SK-N-SH treated with all-trans-retinoic acid at 6 μM for 48 hours (cell line): ENCODE measurements around the gene TRPM6.

ENCODE experiments used
- ATAC-seq: fragments of 200-7000 bp; cut with Tn5 transposase; 3 replicates; pipeline ENCODE4 v1.9.1; 2020; ENCODE audit warnings: mild to moderate bottlenecking, moderate library complexity
- ARNTL ChIP-seq: fragments of 450-650 bp; formaldehyde crosslinking; IDR thresholded peaks from 2 replicates; pipeline ENCODE4 v1.5.0; 2020; ENCODE audit warnings: low read depth, mild to moderate bottlenecking, moderate library complexity, borderline replicate concordance
- BACH2 ChIP-seq: fragments of 250-450 bp; sonication (Bioruptor Pico); IDR thresholded peaks from 2 replicates; pipeline ENCODE4 v1.9.0; 2021; ENCODE audit warnings: mild to moderate bottlenecking, borderline replicate concordance
- GLIS3 ChIP-seq: fragments of 250-450 bp; sonication (Bioruptor Pico); IDR thresholded peaks from 2 replicates; pipeline ENCODE4 v1.5.0; 2020; ENCODE audit warnings: mild to moderate bottlenecking, moderate library complexity
- ISL1 ChIP-seq: fragments of 250-450 bp; sonication (Bioruptor Pico); IDR thresholded peaks from 2 replicates; pipeline ENCODE4 v2.1.2; 2022; ENCODE audit warnings: mild to moderate bottlenecking, moderate library complexity
- OSR1 ChIP-seq: fragments of 250-450 bp; sonication (Bioruptor Pico); IDR thresholded peaks from 2 replicates; pipeline ENCODE4 v1.8.0; 2022; ENCODE audit warnings: moderate library complexity, mild to moderate bottlenecking, inconsistent platforms
- PATZ1 ChIP-seq: fragments of 250-450 bp; sonication (Bioruptor Pico); IDR thresholded peaks from 2 replicates; pipeline ENCODE4 v1.8.0; 2020; ENCODE audit warnings: mild to moderate bottlenecking, moderate library complexity, borderline replicate concordance
- POU6F1 ChIP-seq: fragments of 250-450 bp; sonication (Bioruptor Pico); IDR thresholded peaks from 2 replicates; pipeline ENCODE4 v1.8.0; 2021; ENCODE audit warnings: low read depth, mild to moderate bottlenecking, moderate library complexity, borderline replicate concordance
- PPARA ChIP-seq: fragments of 250-450 bp; sonication (Bioruptor Pico); IDR thresholded peaks from 2 replicates; pipeline ENCODE4 v1.5.0; 2020; ENCODE audit warnings: mild to moderate bottlenecking, borderline replicate concordance
- SNAI2 ChIP-seq: fragments of 250-450 bp; sonication (Bioruptor Pico); IDR thresholded peaks from 2 replicates; pipeline ENCODE4 v1.5.0; 2020; ENCODE audit warnings: mild to moderate bottlenecking, moderate library complexity
- TCF4 ChIP-seq: fragments of 250-450 bp; sonication (Bioruptor Pico); IDR thresholded peaks from 2 replicates; pipeline ENCODE4 v1.8.0; 2021; ENCODE audit warnings: mild to moderate bottlenecking, moderate library complexity, borderline replicate concordance
- TOX ChIP-seq: fragments of 250-450 bp; sonication (Bioruptor Pico); IDR thresholded peaks from 2 replicates; pipeline ENCODE4 v1.8.0; 2021; ENCODE audit warnings: mild to moderate bottlenecking, moderate library complexity, borderline replicate concordance
- ZC3H10 ChIP-seq: fragments of 250-450 bp; sonication (Bioruptor Pico); IDR thresholded peaks from 2 replicates; pipeline ENCODE4 v1.5.1; 2021; ENCODE audit warnings: mild to moderate bottlenecking, moderate library complexity
- ZFP3 ChIP-seq: fragments of 250-450 bp; sonication (Bioruptor Pico); IDR thresholded peaks from 2 replicates; pipeline ENCODE4 v1.5.0; 2020; ENCODE audit warnings: mild to moderate bottlenecking, moderate library complexity
- ZNF70 ChIP-seq: fragments of 450-650 bp; formaldehyde crosslinking; IDR thresholded peaks from 2 replicates; pipeline ENCODE4 v1.5.0; 2020; ENCODE audit warnings: mild to moderate bottlenecking, moderate library complexity
- ZNF8 ChIP-seq: fragments of 450-650 bp; formaldehyde crosslinking; IDR thresholded peaks from 2 replicates; pipeline ENCODE4 v1.5.0; 2020; ENCODE audit warnings: mild to moderate bottlenecking, moderate library complexity
- TF ChIP-seq, protein P1 (sequence below): fragments of 250-450 bp; sonication (Bioruptor Pico); IDR thresholded peaks from 2 replicates; pipeline ENCODE4 v1.5.0; 2020; ENCODE audit warnings: mild to moderate bottlenecking, moderate library complexity
- TF ChIP-seq, protein P2 (sequence below): fragments of 250-450 bp; sonication (Bioruptor Pico); IDR thresholded peaks from 2 replicates; pipeline ENCODE4 v1.5.1; 2020; ENCODE audit warnings: low read depth, mild to moderate bottlenecking, moderate library complexity

TRPM6 gene

DNA sequence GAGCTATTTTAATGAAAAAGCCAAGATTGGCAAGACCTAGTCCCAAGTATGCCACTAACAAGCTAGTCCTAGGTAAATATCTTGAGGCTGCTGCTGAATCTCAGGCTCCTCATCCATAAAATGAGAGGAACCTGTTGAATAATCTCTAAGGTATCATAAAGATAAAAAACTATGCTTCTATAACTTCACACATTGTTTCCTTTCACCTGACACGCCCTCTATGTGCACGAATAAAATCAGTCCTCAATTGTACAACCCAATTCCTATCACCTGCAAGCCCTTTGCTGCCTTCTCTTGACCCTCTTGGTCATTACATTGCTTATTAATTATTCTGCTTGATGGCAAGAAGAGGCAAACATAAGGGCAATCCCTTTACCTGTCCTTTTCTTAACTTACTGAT is 69.9 kb downstream of the TRPM6 start:
- no peak for ATAC-seq
- TF ChIP-seq BACH2 (CRISPR knock-in tag) (no peak), TCF4 (CRISPR knock-in tag) (no peak), POU6F1 (CRISPR knock-in tag) (no peak), ARNTL (CRISPR knock-in tag) (no peak), ZNF70 (CRISPR knock-in tag) (no peak), SNAI2 (no peak), ZC3H10 (CRISPR knock-in tag) (no peak), ISL1 (no peak), GLIS3 (CRISPR knock-in tag) (no peak), PATZ1 (no peak), TOX (CRISPR knock-in tag) (no peak), ZNF8 (no peak), ZFP3 (CRISPR knock-in tag) (no peak), PPARA (no peak)
- TF ChIP-seq, protein P1, sequence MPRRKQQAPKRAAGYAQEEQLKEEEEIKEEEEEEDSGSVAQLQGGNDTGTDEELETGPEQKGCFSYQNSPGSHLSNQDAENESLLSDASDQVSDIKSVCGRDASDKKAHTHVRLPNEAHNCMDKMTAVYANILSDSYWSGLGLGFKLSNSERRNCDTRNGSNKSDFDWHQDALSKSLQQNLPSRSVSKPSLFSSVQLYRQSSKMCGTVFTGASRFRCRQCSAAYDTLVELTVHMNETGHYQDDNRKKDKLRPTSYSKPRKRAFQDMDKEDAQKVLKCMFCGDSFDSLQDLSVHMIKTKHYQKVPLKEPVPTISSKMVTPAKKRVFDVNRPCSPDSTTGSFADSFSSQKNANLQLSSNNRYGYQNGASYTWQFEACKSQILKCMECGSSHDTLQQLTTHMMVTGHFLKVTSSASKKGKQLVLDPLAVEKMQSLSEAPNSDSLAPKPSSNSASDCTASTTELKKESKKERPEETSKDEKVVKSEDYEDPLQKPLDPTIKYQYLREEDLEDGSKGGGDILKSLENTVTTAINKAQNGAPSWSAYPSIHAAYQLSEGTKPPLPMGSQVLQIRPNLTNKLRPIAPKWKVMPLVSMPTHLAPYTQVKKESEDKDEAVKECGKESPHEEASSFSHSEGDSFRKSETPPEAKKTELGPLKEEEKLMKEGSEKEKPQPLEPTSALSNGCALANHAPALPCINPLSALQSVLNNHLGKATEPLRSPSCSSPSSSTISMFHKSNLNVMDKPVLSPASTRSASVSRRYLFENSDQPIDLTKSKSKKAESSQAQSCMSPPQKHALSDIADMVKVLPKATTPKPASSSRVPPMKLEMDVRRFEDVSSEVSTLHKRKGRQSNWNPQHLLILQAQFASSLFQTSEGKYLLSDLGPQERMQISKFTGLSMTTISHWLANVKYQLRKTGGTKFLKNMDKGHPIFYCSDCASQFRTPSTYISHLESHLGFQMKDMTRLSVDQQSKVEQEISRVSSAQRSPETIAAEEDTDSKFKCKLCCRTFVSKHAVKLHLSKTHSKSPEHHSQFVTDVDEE (CRISPR knock-in tag): no peak
- TF ChIP-seq, protein P2, sequence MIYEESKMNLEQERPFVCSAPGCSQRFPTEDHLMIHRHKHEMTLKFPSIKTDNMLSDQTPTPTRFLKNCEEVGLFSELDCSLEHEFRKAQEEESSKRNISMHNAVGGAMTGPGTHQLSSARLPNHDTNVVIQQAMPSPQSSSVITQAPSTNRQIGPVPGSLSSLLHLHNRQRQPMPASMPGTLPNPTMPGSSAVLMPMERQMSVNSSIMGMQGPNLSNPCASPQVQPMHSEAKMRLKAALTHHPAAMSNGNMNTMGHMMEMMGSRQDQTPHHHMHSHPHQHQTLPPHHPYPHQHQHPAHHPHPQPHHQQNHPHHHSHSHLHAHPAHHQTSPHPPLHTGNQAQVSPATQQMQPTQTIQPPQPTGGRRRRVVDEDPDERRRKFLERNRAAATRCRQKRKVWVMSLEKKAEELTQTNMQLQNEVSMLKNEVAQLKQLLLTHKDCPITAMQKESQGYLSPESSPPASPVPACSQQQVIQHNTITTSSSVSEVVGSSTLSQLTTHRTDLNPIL (CRISPR knock-in tag): no peak
- TF ChIP-seq, all 23 proteins: peak for 0

GRCh38 chr9:74817281-74817810 is 70.4 kb downstream of the TRPM6 start:
- no peak for ATAC-seq
- no peak for TF ChIP-seq ZFP3 (CRISPR knock-in tag)
- no peak for TF ChIP-seq ZNF70 (CRISPR knock-in tag)
- no peak for TF ChIP-seq TCF4 (CRISPR knock-in tag)
- TF ChIP-seq GLIS3 (CRISPR knock-in tag): no peak
- no peak for TF ChIP-seq TOX (CRISPR knock-in tag)
- no peak for TF ChIP-seq SNAI2

DNA sequence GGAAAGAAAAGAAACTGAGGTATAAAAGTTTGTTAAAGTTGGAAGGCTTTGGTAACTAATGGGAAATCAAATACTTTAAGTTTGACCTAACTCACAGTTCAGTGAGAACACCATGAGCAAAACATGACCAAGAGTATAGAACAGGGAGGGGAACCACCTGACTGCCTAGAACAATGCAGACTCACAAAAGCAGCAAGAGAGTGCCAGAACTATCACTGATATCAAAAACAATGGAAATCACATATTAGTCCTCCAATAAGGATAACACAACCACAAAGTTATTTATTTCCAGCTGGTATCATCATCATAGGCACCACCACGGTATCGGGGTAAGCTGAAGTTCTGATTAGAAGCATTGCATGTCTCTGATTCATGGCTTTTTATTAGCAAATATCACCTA is 77.5 kb downstream of the TRPM6 start:
- no peak for TF ChIP-seq ZNF8
- TF ChIP-seq TOX (CRISPR knock-in tag): no peak
- TF ChIP-seq PATZ1: no peak
- TF ChIP-seq ISL1: no peak
- TF ChIP-seq POU6F1 (CRISPR knock-in tag): no peak
- TF ChIP-seq OSR1 (CRISPR knock-in tag): no peak
- no peak for TF ChIP-seq BACH2 (CRISPR knock-in tag)
- no peak for TF ChIP-seq GLIS3 (CRISPR knock-in tag)
- no peak for ATAC-seq
